K562 (cell line): Measurements from ENCODE around the gene CD6.

Source experiments
- GTF2F1 ChIP-seq: IDR thresholded peaks from 2 replicates; pipeline ENCODE4 v1.6.1; 2011; ENCODE audit warnings: low read depth, low read length, improper control_type of control experiment
- SRF ChIP-seq, 2 experiments: fragments of 250-450, 450-650 bp in 1 of 2; sonication (Bioruptor Pico) in 1 of 2; sonication (generic) in 1 of 2; formaldehyde crosslinking; IDR thresholded peaks; 2 replicates each; pipeline versions ENCODE4 v1.5.0 to v1.5.1; 2020 to 2022; ENCODE audit warnings: mild to moderate bottlenecking in 1 of 2, missing genetic modification reagents in 1 of 2
- ZBTB11 ChIP-seq, 3 experiments: fragments of 200-800 bp in 1 of 3; fragments of 250-450 bp in 1 of 3; fragments of 450-650 bp in 1 of 3; sonication (Bioruptor Pico) in 1 of 3; sonication (Bioruptor generic) in 1 of 3; formaldehyde crosslinking in 1 of 3; IDR thresholded peaks; 2 replicates each; pipeline versions ENCODE4 v1.6.1 to v1.8.0; 2016 to 2022; ENCODE audit warnings: mild to moderate bottlenecking in 2 of 3, missing genetic modification characterization in 2 of 3, missing compliant biosample characterization in 1 of 3, moderate library complexity in 1 of 3
- ZBTB33 ChIP-seq: sonication (generic); formaldehyde crosslinking; IDR thresholded peaks from 2 replicates; pipeline ENCODE4 v1.8.1; 2023; ENCODE audit warnings: mild to moderate bottlenecking, missing genetic modification reagents

- TF ChIP-seq ZBTB11 (CRISPR knock-in tag; IDR thresholded peaks at IDR 0.05) (no peak), GTF2F1 (no peak), ZBTB33 (no peak), SRF (CRISPR knock-in tag; IDR thresholded peaks at IDR 0.05) (no peak)
Measured at GRCh38 chr11:60922906-60923305, 48.6 kb upstream of the CD6 start.
